SK-N-MC (cell line): ENCODE data around the gene LTO1.

Source experiments
- DNase-seq: peaks from one replicate; pipeline ENCODE4 v3.0.0-alpha.2; 2011; ENCODE audit warnings: low read depth, low spot score
- H3K27ac ChIP-seq: fragments of 200-600 bp; sonication (generic); 2 replicates; pipeline ENCODE4 v1.5.1; 2016; ENCODE audit warnings: mixed run types
- H3K36me3 ChIP-seq: fragments of 200-600 bp; sonication (generic); 2 replicates; pipeline ENCODE4 v1.6.1; 2017; ENCODE audit warnings: antibody characterized with exemption, low read length, mixed read lengths; ENCODE audit not compliant: insufficient read depth
- H3K4me3 ChIP-seq: fragments of 200-600 bp; sonication (generic); 2 replicates; pipeline ENCODE4 v1.5.1; 2016
- H3K9ac ChIP-seq: fragments of 200-600 bp; sonication (generic); 2 replicates; pipeline ENCODE4 v1.8.0; 2017; ENCODE audit warnings: mixed run types, mixed read lengths; ENCODE audit not compliant: insufficient read length
- H3K9me3 ChIP-seq: fragments of 200-600 bp; sonication (generic); 2 replicates; pipeline ENCODE4 v1.6.1; 2017; ENCODE audit warnings: low read depth, mild to moderate bottlenecking, antibody characterized with exemption, low read length, moderate library complexity, mixed read lengths
- EZH2 ChIP-seq: fragments of 200-600 bp; sonication (generic); IDR thresholded peaks from one replicate; pipeline ENCODE4 v1.6.1; 2017; ENCODE audit warnings: antibody characterized with exemption
- FOXP2 ChIP-seq: optimal IDR thresholded peaks from 2 replicates; pipeline ENCODE3; 2011; ENCODE audit warnings: mild to moderate bottlenecking, moderate library complexity; ENCODE audit not compliant: insufficient read depth; ENCODE audit errors: extremely low read length, control extremely low read depth
- POLR2AphosphoS5 ChIP-seq: IDR thresholded peaks from 2 replicates; pipeline ENCODE4 v1.6.1; 2012; ENCODE audit warnings: mild to moderate bottlenecking, low read depth, low read length, borderline replicate concordance

LTO1 gene

GRCh38 chr11:69674267-69674885, 777 bp downstream of the LTO1 start:
- no peak for DNase-seq
- peak overlapping the region; percentile 55 for H3K27ac ChIP-seq
- H3K36me3 ChIP-seq: peaks cover 36% of the 10 kb centered on the region
- peak overlapping the region; percentile 86 for H3K4me3 ChIP-seq
- peak overlapping the region; percentile 85 for H3K9ac ChIP-seq
- TF ChIP-seq EZH2: no peak
- TF ChIP-seq POLR2AphosphoS5: no peak; the same call in 1 of the 2 replicates
- TF ChIP-seq FOXP2: no peak
- no peaks in the 10 kb centered on the region for H3K9me3 ChIP-seq

- H3K9ac ChIP-seq: peak overlapping the region; percentile 22
- H3K9me3 ChIP-seq: no peaks in the 10 kb centered on the region
- no peak for DNase-seq
- H3K27ac ChIP-seq: peak overlapping the region; percentile 85
- no peak overlapping the region for H3K4me3 ChIP-seq
- TF ChIP-seq FOXP2 (no peak), POLR2AphosphoS5 (no peak), EZH2 (no peak)
- peaks cover 40% of the 10 kb centered on the region for H3K36me3 ChIP-seq
These were observed 3.3 kb downstream of the LTO1 start for GRCh38 chr11:69671734-69672465.

- TF ChIP-seq FOXP2 (no peak), EZH2 (no peak), POLR2AphosphoS5 (no peak; the same call in 1 of the 2 replicates)
- Histone ChIP-seq H3K27ac (peak overlapping the region; percentile 85), H3K36me3 (peaks cover 47% of the 10 kb centered on the region)
These were observed 4.9 kb downstream of the LTO1 start for GRCh38 chr11:69670158-69670845.

GRCh38 chr11:69669486-69669885, 5.7 kb downstream of the LTO1 start:
- peaks cover 47% of the 10 kb centered on the region for H3K36me3 ChIP-seq
- TF ChIP-seq POLR2AphosphoS5 (no peak), FOXP2 (no peak), EZH2 (no peak)
- H3K9ac ChIP-seq: no peak overlapping the region

More at GRCh38 chr11:69670158-69670845, 4.9 kb downstream of the LTO1 start:
- no peaks in the 10 kb centered on the region for H3K9me3 ChIP-seq
- H3K9ac ChIP-seq: peak overlapping the region; percentile 51
- peak overlapping the region; percentile 50 for H3K4me3 ChIP-seq
- peak; percentile 70 for DNase-seq

GRCh38 chr11:69667619-69668604, 7.2 kb downstream of the LTO1 start:
- DNase-seq: no peak
- peak; percentile 51; the same call in 1 of the 2 replicates for TF ChIP-seq POLR2AphosphoS5
- TF ChIP-seq FOXP2: no peak
- TF ChIP-seq EZH2: no peak
- peak overlapping the region; percentile 37; the same call in 1 of the 2 replicates for H3K27ac ChIP-seq
- peaks cover 42% of the 10 kb centered on the region for H3K36me3 ChIP-seq
- no peaks in the 10 kb centered on the region for H3K9me3 ChIP-seq
- no peak overlapping the region for H3K9ac ChIP-seq
- H3K4me3 ChIP-seq: no peak overlapping the region

More at GRCh38 chr11:69669486-69669885, 5.7 kb downstream of the LTO1 start:
- no peak for DNase-seq
- Histone ChIP-seq H3K9me3 (no peaks in the 10 kb centered on the region), H3K4me3 (no peak overlapping the region), H3K27ac (peak overlapping the region; percentile 85)

GRCh38 chr11:69666752-69667536, 8.2 kb downstream of the LTO1 start:
- no peaks in the 10 kb centered on the region for H3K9me3 ChIP-seq
- H3K9ac ChIP-seq: no peak overlapping the region
- no peak for DNase-seq
- H3K4me3 ChIP-seq: no peak overlapping the region
- peaks cover 32% of the 10 kb centered on the region for H3K36me3 ChIP-seq
- peak overlapping the region; percentile 49; the same call in 1 of the 2 replicates for H3K27ac ChIP-seq
- TF ChIP-seq FOXP2 (no peak), EZH2 (no peak), POLR2AphosphoS5 (no peak)

- Histone ChIP-seq H3K27ac (0 out of 2 replicates have a peak overlapping the region, but pooled peaks have one; percentile 49), H3K9me3 (no peaks in the 10 kb centered on the region), H3K36me3 (peaks cover 26% of the 10 kb centered on the region), H3K4me3 (no peak overlapping the region), H3K9ac (no peak overlapping the region)
- TF ChIP-seq POLR2AphosphoS5 (no peak), FOXP2 (no peak), EZH2 (no peak)
- no peak for DNase-seq
These were observed 8.9 kb downstream of the LTO1 start for GRCh38 chr11:69666261-69666660.
